Erythroblast (primary cell): ENCODE results near the gene SRPK3.

Source experiments
- GATA1 ChIP-seq: IDR thresholded peaks from 2 replicates; pipeline ENCODE4 v1.6.1; 2011; ENCODE audit warnings: low read depth, mild to moderate bottlenecking, control low read depth, low read length, moderate library complexity
- POLR2A ChIP-seq: IDR thresholded peaks from 2 replicates; pipeline ENCODE4 v1.6.1; 2011; ENCODE audit warnings: mild to moderate bottlenecking, low read length

DNA sequence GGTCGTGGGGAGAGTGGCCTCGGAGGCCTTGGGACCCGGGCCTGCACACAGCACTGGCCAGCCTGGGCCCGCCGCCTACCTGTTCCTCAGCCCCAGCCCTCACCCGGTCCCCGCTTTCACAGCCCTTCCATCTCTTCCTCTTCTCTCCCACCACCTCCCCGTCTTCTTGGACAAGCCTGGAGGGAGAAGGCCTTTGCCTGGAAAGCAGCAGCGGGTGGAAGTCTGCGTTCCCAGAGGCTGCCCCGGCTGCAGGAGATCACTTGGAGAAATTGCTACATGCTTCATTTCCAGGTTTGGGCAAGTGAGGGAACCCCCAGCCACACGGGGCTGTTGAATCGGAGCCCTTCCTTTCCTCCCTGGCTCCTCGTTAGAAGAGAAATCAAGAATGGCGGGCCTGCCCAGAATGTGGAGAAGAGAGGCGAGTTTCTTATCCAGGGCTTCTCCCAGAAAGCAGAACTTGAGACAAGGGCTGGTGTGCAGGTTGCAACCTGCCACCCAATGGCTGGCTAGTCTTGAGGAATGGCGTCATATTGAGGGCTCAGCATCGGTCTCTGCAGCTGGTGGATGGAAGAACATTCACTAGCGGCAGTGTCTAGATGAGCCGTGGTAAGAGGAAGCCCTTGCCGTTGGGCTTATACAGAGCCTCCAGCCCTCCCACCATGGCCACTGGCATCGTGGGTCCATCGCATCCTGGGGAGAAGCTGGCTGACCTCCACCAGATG lies 50.7 kb downstream of the SRPK3 start:
- TF ChIP-seq POLR2A (no peak), GATA1 (no peak)
